GM12872 (cell line): ENCODE results near the gene SCUBE1.

Experiments used
- CTCF ChIP-seq: IDR thresholded peaks from 3 replicates; pipeline ENCODE4 v1.5.1; 2011; ENCODE audit warnings: low read depth, mild to moderate bottlenecking, low read length, moderate library complexity; ENCODE audit not compliant: insufficient read depth

Gene SCUBE1

GRCh38 chr22:43257961-43258360 is 85.2 kb downstream of the SCUBE1 start:
- TF ChIP-seq CTCF, result no peak

GRCh38 chr22:43257549-43257948 is 85.6 kb downstream of the SCUBE1 start:
- no peak for TF ChIP-seq CTCF

- TF ChIP-seq CTCF, result no peak
Measured at GRCh38 chr22:43256976-43257545, 86.1 kb downstream of the SCUBE1 start.

- TF ChIP-seq CTCF, result no peak
Measured at GRCh38 chr22:43256569-43256968, 86.6 kb downstream of the SCUBE1 start.

- TF ChIP-seq CTCF, result no peak
Measured at GRCh38 chr22:43255299-43255698, 87.9 kb downstream of the SCUBE1 start.

GRCh38 chr22:43253839-43254238 is 89.3 kb downstream of the SCUBE1 start:
- TF ChIP-seq CTCF, result no peak

GRCh38 chr22:43252319-43252718 is 90.9 kb downstream of the SCUBE1 start:
- TF ChIP-seq CTCF, result no peak
